Astrocyte (in vitro differentiated cells and primary cell): ENCODE results near the gene PVR. TPM values are rescaled to one million over a fixed set of nuclear protein-coding genes. Genes with fewer than 3 reads are reported as not detected.

ENCODE experiments used
- DNase-seq: peaks from one replicate; pipeline ENCODE4 v3.0.0-alpha.2; 2010; ENCODE audit warnings: low read depth
- FAIRE-seq: peaks from 2 replicates; lab custom pipeline; 2011; peaks lifted over from hg19 to GRCh38; lab: Jason Lieb, UNC
- H2AFZ ChIP-seq: 2 replicates; pipeline ENCODE4 v1.6.0; 2012; ENCODE audit warnings: low read depth, low read length, inconsistent platforms
- H3K27ac ChIP-seq: 2 replicates; pipeline ENCODE4 v1.5.1; 2011; ENCODE audit warnings: low read depth, low read length, inconsistent platforms
- H3K27me3 ChIP-seq: 2 replicates; pipeline ENCODE4 v1.6.0; 2011; ENCODE audit warnings: low read length, inconsistent platforms; ENCODE audit not compliant: insufficient read depth
- H3K36me3 ChIP-seq: 2 replicates; pipeline ENCODE4 v1.5.1; 2011; ENCODE audit warnings: low read length, inconsistent platforms; ENCODE audit not compliant: insufficient read depth
- H3K4me1 ChIP-seq: 2 replicates; pipeline ENCODE4 v1.5.1; 2011; ENCODE audit warnings: low read length, inconsistent platforms; ENCODE audit not compliant: insufficient read depth
- H3K4me2 ChIP-seq: 2 replicates; pipeline ENCODE4 v1.6.0; 2012; ENCODE audit warnings: low read length, inconsistent platforms
- H3K4me3 ChIP-seq: 2 replicates; pipeline ENCODE4 v1.5.1; 2011; ENCODE audit warnings: low read depth, mild to moderate bottlenecking, low read length, inconsistent platforms; ENCODE audit not compliant: insufficient read depth
- H3K79me2 ChIP-seq: 2 replicates; pipeline ENCODE4 v1.6.0; 2012; ENCODE audit warnings: mild to moderate bottlenecking, low read length, inconsistent platforms; ENCODE audit not compliant: insufficient read depth
- H3K9ac ChIP-seq: 2 replicates; pipeline ENCODE4 v1.6.0; 2012; ENCODE audit warnings: mild to moderate bottlenecking, low read length, inconsistent platforms
- H3K9me3 ChIP-seq: 2 replicates; pipeline ENCODE4 v1.5.1; 2012; ENCODE audit warnings: low read depth, mild to moderate bottlenecking, low read length, inconsistent platforms; ENCODE audit not compliant: insufficient read depth
- H4K20me1 ChIP-seq: 2 replicates; pipeline ENCODE4 v1.6.0; 2012; ENCODE audit warnings: low read length, inconsistent platforms; ENCODE audit not compliant: insufficient read depth
- H3K27ac Mint-ChIP-seq: one replicate; pipeline ENCODE4 v1.8.0; 2021; ENCODE audit warnings: mild to moderate bottlenecking, mixed read lengths; ENCODE audit not compliant: unreplicated experiment
- H3K27me3 Mint-ChIP-seq: one replicate; pipeline ENCODE4 v1.8.0; 2021; ENCODE audit warnings: low read depth, mixed read lengths; ENCODE audit not compliant: unreplicated experiment
- H3K36me3 Mint-ChIP-seq: one replicate; pipeline ENCODE4 v1.8.0; 2021; ENCODE audit warnings: low read depth, mixed read lengths; ENCODE audit not compliant: unreplicated experiment
- H3K4me1 Mint-ChIP-seq: one replicate; pipeline ENCODE4 v1.8.0; 2021; ENCODE audit warnings: low read depth, mixed read lengths; ENCODE audit not compliant: unreplicated experiment
- H3K4me3 Mint-ChIP-seq: one replicate; pipeline ENCODE4 v1.8.0; 2021; ENCODE audit warnings: mild to moderate bottlenecking, moderate library complexity, mixed read lengths; ENCODE audit not compliant: unreplicated experiment
- H3K9me3 Mint-ChIP-seq: one replicate; pipeline ENCODE4 v1.8.0; 2021; ENCODE audit warnings: mild to moderate bottlenecking, mixed read lengths; ENCODE audit not compliant: unreplicated experiment
- EZH2 ChIP-seq: IDR thresholded peaks from 2 replicates; pipeline ENCODE4 v1.6.1; 2012; ENCODE audit warnings: mild to moderate bottlenecking, low read length, inconsistent platforms; ENCODE audit not compliant: insufficient read depth
- total RNA-seq: library from RNA; stranded (reverse); gene quantifications from 2 replicates; pipeline ENCODE4 v1.2.1, GENCODE V29; 2021
- TF ChIP-seq, protein P1 (sequence below): IDR thresholded peaks from 2 replicates; pipeline ENCODE4 v1.5.1; 2011; ENCODE audit warnings: low read depth, mild to moderate bottlenecking, inconsistent platforms, low read length, moderate library complexity; ENCODE audit not compliant: insufficient read depth

PVR gene
- total RNA-seq, 1 donor from 2014 or later, result 81.6 TPM

DNA sequence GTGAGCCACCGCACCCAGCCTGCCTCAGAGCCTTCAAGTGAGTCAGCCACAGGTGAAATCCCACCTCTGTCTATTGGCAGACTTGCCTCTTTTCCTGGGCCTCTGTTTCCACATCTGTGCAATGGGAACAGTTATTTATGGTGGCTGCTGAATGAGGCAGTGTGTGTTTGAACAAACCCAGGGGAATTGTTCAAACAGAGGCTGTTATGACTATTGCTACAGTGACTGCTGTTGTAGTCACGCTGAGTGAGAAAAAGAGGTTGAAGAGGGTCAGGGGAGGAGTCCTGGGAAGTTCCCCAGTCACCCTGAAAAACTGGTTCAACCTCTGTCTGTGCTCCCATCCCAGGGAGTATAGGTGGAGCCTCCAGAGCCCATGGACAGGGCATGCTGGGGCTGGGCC lies 27.7 kb downstream of the PVR start, which contains the start of gene CEACAM19:
Gene CEACAM19 (plus strand): TSS at position 83 of the 400 bp plus-strand sequence. CDS start 450 bp downstream, outside the sequence.
- no peaks in the 10 kb centered on the region for H3K4me1 ChIP-seq
- H3K4me1 Mint-ChIP-seq, result no peaks in the 10 kb centered on the region
- no peaks in the 10 kb centered on the region for H3K36me3 ChIP-seq
- no peak within 1 kb of the TSS for H3K4me2 ChIP-seq
- H3K4me3 Mint-ChIP-seq, result no peak within 1 kb of the TSS
- peaks cover 8% of the 10 kb centered on the region for H3K36me3 Mint-ChIP-seq
- TF ChIP-seq, protein P1, sequence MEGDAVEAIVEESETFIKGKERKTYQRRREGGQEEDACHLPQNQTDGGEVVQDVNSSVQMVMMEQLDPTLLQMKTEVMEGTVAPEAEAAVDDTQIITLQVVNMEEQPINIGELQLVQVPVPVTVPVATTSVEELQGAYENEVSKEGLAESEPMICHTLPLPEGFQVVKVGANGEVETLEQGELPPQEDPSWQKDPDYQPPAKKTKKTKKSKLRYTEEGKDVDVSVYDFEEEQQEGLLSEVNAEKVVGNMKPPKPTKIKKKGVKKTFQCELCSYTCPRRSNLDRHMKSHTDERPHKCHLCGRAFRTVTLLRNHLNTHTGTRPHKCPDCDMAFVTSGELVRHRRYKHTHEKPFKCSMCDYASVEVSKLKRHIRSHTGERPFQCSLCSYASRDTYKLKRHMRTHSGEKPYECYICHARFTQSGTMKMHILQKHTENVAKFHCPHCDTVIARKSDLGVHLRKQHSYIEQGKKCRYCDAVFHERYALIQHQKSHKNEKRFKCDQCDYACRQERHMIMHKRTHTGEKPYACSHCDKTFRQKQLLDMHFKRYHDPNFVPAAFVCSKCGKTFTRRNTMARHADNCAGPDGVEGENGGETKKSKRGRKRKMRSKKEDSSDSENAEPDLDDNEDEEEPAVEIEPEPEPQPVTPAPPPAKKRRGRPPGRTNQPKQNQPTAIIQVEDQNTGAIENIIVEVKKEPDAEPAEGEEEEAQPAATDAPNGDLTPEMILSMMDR, result no peak
- no peak for TF ChIP-seq EZH2
- no peaks in the 10 kb centered on the region for H4K20me1 ChIP-seq
- no peak for FAIRE-seq
- no peak within 1 kb of the TSS for H3K9ac ChIP-seq
- H3K27ac ChIP-seq, result no peak within 1 kb of the TSS
- H3K27me3 Mint-ChIP-seq, result no peaks in the 10 kb centered on the region
- no peak within 1 kb of the TSS for H3K4me3 ChIP-seq
- no peaks in the 10 kb centered on the region for H3K79me2 ChIP-seq
- H3K27me3 ChIP-seq, result no peaks in the 10 kb centered on the region
- peaks cover 3% of the 10 kb centered on the region for H3K9me3 Mint-ChIP-seq
- H2AFZ ChIP-seq, result no peak within 1 kb of the TSS
- H3K9me3 ChIP-seq, result no peaks in the 10 kb centered on the region
- no peak for DNase-seq
- H3K27ac Mint-ChIP-seq, result no peak within 1 kb of the TSS

DNA sequence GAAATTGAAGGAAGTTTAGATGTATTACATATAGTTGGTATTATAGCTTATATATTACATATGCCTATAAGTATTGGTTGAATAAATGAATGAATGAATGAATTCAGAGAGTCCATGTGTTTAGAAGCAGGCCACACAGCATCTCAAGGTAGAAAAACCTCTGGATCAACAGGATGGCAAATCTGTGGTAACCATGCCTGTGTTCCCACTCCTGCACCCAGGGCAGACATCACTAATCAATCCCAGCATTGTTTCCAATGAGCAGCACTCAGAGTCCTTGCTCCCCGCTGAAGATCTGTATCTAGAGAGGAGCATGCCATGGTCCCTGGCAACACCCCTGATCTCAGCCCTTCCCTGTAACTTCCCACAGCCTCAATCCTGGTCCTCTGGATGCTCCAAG lies 28.5 kb downstream of the PVR start:
- FAIRE-seq (no peak), DNase-seq (no peak)
- H3K4me1 Mint-ChIP-seq, result peaks cover 2% of the 10 kb centered on the region
- no peaks in the 10 kb centered on the region for H4K20me1 ChIP-seq
- H3K79me2 ChIP-seq, result no peaks in the 10 kb centered on the region
- no peak overlapping the region for H3K27ac Mint-ChIP-seq
- H3K9me3 Mint-ChIP-seq, result peaks cover 5% of the 10 kb centered on the region
- no peaks in the 10 kb centered on the region for H3K9me3 ChIP-seq
- no peak overlapping the region for H3K27ac ChIP-seq
- H3K27me3 ChIP-seq, result no peaks in the 10 kb centered on the region
- no peak overlapping the region for H3K4me3 ChIP-seq
- TF ChIP-seq EZH2, result no peak
- TF ChIP-seq, protein P1, result no peak
- H3K4me1 ChIP-seq, result peaks cover 5% of the 10 kb centered on the region
- no peak overlapping the region for H3K4me2 ChIP-seq
- H3K36me3 Mint-ChIP-seq, result peaks cover 11% of the 10 kb centered on the region
- no peak overlapping the region for H3K9ac ChIP-seq
- H2AFZ ChIP-seq, result no peak overlapping the region
- H3K36me3 ChIP-seq, result no peaks in the 10 kb centered on the region
- H3K27me3 Mint-ChIP-seq, result no peaks in the 10 kb centered on the region
- no peak overlapping the region for H3K4me3 Mint-ChIP-seq

DNA sequence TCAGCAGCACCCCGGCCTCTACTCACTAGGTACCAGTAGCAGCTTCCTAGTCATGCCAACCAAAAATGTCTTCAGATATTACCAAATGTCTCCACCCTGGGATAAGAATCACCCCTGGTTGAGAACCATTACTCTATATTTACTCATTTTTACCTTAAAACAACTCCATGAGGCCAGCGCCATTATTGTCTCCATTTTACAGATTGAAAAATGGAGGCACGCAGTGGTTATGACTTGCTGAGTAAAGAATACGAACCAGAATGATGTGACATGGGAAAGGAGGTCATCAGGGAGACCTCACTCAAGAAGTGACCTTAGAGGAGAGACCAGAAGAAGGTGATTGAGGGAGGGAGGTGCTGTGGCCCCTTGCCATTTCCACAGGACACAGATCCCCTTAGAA lies 29.8 kb downstream of the PVR start:
- Histone ChIP-seq H3K9ac (no peak overlapping the region), H3K27me3 (no peaks in the 10 kb centered on the region), H3K4me3 (no peak overlapping the region), H3K79me2 (no peaks in the 10 kb centered on the region), H4K20me1 (no peaks in the 10 kb centered on the region), H3K4me1 (peaks cover 8% of the 10 kb centered on the region), H2AFZ (no peak overlapping the region), H3K36me3 (no peaks in the 10 kb centered on the region), H3K27ac (no peak overlapping the region), H3K4me2 (no peak overlapping the region), H3K9me3 (no peaks in the 10 kb centered on the region)
- H3K4me3 Mint-ChIP-seq, result no peak overlapping the region
- FAIRE-seq (no peak), DNase-seq (no peak)
- H3K36me3 Mint-ChIP-seq, result peaks cover 15% of the 10 kb centered on the region
- H3K27me3 Mint-ChIP-seq, result no peaks in the 10 kb centered on the region
- peaks cover 5% of the 10 kb centered on the region for H3K9me3 Mint-ChIP-seq
- TF ChIP-seq, protein P1, result no peak
- no peak for TF ChIP-seq EZH2
- H3K4me1 Mint-ChIP-seq, result peaks cover 6% of the 10 kb centered on the region
- H3K27ac Mint-ChIP-seq, result peak overlapping the region; percentile 20
